GM12874 (cell line): Measurements from ENCODE around the gene RBMS3.

Experiments
- TF ChIP-seq, protein P1 (sequence below): IDR thresholded peaks from 2 replicates; pipeline ENCODE4 v1.5.1; 2011; ENCODE audit warnings: low read depth, mild to moderate bottlenecking, control low read depth, low read length, moderate library complexity; ENCODE audit not compliant: insufficient read depth

RBMS3 gene

DNA sequence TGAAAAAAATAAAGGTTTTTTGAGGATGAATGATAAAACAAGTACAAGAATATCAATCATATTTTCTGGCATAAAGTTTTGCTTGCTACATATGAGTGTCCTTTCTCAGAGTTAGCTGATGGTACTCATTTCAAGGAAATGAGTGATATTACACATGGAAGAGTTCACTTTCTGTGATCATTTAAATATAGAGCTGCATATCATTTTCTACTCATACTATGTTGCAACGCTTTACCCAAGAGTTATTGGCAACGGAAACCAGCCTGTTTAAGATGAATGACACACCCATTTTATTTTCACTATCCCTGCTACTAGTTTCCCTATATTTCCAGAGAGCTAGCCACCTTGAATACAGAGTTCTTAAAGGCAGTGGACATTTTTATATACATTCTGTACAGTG, 35.4 kb upstream of the RBMS3 start:
- TF ChIP-seq, protein P1, sequence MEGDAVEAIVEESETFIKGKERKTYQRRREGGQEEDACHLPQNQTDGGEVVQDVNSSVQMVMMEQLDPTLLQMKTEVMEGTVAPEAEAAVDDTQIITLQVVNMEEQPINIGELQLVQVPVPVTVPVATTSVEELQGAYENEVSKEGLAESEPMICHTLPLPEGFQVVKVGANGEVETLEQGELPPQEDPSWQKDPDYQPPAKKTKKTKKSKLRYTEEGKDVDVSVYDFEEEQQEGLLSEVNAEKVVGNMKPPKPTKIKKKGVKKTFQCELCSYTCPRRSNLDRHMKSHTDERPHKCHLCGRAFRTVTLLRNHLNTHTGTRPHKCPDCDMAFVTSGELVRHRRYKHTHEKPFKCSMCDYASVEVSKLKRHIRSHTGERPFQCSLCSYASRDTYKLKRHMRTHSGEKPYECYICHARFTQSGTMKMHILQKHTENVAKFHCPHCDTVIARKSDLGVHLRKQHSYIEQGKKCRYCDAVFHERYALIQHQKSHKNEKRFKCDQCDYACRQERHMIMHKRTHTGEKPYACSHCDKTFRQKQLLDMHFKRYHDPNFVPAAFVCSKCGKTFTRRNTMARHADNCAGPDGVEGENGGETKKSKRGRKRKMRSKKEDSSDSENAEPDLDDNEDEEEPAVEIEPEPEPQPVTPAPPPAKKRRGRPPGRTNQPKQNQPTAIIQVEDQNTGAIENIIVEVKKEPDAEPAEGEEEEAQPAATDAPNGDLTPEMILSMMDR: no peak

DNA sequence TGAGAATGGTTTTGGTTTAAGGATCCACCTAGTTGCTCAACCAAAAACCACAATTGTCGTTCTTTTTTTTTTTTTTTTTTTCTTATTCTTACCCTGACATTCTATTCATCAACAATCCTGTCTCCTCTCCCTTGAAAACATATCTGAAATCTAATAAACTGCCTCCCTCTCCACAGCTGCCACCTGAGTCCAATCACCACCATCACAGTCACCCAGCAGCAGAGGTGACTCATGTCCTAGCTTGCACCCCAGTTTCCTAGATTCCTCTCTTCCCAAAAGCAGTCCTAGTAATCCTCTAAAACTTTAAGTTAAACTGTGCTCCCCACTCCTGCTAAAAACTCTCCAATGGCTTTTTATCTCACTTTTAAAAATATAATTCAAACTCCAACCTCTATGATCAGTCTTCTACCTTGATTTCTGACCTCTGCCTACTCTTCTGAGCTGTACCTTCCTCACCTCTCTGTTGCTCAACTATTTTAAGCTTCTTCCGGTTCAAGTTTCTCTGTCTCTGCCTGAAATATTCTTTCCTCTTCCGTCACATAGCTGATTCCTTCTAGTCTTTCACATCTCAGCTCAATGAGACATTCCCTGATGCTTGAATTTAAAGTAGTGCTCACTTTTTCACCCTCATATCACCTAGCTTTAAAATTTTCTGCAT, 33.7 kb upstream of the RBMS3 start:
- TF ChIP-seq, protein P1: no peak

DNA sequence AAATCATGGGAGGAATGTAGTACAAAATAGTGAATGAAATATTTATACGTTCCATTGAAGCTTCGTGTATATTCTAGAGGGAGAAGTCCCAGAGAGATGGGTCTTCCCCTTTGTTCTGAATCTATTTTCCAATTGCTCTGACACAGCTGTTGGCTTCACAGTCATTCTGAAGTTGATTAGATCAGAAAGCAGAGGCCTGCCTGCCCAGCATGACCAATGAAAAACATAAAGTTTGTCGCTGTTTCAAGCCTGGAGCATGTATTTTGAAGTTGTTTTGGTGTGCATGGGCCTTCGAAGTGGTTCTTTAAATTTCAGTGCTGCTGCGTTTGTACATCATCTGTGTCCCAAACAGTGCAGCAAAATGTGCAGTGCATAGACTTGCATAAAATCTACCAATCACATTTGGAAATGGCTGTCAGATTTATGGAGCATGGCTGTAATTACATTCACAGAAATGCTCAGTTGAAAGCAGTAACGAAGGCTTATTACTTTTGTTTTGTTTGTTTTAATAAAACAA, 31.0 kb upstream of the RBMS3 start:
- TF ChIP-seq, protein P1: no peak

DNA sequence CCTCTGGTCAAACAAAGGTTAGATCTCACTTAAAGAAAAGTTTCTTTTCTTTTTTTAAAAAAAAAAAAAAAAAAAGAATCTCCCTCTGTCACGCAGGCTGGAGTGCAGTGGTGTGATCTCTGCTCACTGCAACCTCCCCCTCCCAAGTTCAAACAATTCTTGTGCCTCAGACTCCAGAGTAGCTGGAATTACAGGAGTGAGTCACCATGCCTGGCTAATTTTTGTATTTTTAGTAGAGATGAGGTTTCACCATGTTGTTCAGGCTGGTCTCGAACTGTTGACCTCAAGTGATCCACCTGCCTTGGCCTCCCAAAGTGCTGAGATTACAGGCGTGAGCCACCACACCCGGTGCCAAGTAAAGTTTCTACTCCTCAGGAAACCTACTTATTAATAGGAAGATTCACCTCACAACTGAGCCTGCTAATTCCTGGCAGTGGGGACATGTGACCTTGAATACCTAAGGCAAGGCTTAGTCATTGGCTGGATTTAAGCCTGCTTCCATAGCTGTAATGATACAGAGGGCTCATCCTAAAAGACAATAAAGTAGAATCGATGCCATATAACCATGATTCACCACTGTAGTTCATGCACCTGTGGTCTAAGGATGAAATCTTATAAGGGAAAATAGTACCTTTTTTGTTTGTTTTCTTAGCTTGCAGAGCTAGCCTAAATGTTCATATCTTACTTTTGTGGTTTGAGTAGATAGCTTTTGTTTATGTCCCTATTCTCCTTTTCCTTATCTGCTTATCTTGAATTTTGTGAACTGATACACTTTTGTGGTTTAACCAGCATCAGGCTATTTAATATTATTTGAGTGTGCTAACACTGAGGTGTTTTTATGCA, 24.8 kb upstream of the RBMS3 start:
- TF ChIP-seq, protein P1: no peak

DNA sequence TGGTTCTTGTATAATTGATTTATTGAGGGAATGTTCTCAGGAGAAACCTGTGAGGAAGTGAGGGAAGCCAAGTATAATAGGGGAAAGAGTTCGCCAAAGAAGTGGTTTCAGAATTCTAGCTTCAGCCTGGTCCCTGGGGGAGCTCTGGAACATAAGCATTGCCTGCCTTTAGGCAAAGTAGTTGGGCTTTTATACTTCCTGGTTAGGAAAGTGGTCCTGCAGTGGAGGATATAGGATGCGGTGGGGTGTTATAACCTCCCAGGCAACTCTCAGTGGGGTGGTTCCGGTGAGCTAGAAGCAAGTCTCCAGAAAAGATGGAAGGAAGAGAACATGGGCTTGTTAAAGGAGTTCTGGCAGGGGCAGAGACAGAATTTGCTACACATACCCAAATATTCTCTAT, 22.7 kb upstream of the RBMS3 start:
- TF ChIP-seq, protein P1: no peak

DNA sequence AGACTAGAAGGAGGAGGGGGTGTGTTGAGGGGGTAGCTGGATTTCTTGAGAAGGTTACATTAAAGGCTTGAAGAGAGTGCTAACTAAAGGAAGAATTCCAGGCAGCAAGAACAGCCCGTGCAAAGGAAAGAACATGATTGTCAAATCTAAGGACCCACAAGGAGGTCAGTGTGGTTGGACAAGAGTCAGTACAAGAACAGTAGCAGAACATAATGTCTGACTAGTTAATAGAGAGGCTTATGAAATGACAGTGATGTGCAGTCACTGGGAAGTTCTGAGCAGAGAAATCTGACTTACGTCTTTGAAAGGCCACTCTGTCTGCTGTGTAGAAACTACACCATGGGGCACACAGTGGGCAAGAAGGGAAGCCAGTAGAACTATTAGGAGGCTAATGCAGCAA, 19.8 kb upstream of the RBMS3 start:
- TF ChIP-seq, protein P1: no peak

DNA sequence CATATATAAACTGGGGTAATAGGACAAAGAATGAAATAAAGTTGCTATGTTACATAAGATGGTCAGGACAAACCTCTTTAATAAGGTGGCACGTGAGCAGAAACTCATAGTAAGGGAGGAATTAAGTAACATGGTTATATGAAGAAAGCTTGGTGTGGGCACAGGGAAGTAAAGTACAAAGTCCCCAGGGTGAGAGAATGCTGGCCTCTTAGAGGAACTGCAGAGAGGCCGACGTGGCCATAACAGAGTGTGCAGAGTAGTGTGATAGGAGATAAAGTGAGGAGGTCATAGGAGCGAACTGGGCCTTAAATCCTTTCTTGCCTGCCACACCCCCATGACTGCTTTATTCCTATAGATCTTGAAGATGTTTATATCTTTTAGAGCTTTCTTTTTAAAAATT, 17.4 kb upstream of the RBMS3 start:
- TF ChIP-seq, protein P1: no peak
